Astrocyte (in vitro differentiated cells and primary cell): Measurements from ENCODE around the gene SYNM. TPM values are rescaled to one million over a fixed set of nuclear protein-coding genes. Genes with fewer than 3 reads are reported as not detected.

ENCODE experiments used
- DNase-seq: peaks from one replicate; pipeline ENCODE4 v3.0.0-alpha.2; 2010; ENCODE audit warnings: low read depth
- FAIRE-seq: peaks from 2 replicates; lab custom pipeline; 2011; peaks lifted over from hg19 to GRCh38; lab: Jason Lieb, UNC
- H2AFZ ChIP-seq: 2 replicates; pipeline ENCODE4 v1.6.0; 2012; ENCODE audit warnings: low read depth, low read length, inconsistent platforms
- H3K27ac ChIP-seq: 2 replicates; pipeline ENCODE4 v1.5.1; 2011; ENCODE audit warnings: low read depth, low read length, inconsistent platforms
- H3K27me3 ChIP-seq: 2 replicates; pipeline ENCODE4 v1.6.0; 2011; ENCODE audit warnings: low read length, inconsistent platforms; ENCODE audit not compliant: insufficient read depth
- H3K36me3 ChIP-seq: 2 replicates; pipeline ENCODE4 v1.5.1; 2011; ENCODE audit warnings: low read length, inconsistent platforms; ENCODE audit not compliant: insufficient read depth
- H3K4me1 ChIP-seq: 2 replicates; pipeline ENCODE4 v1.5.1; 2011; ENCODE audit warnings: low read length, inconsistent platforms; ENCODE audit not compliant: insufficient read depth
- H3K4me2 ChIP-seq: 2 replicates; pipeline ENCODE4 v1.6.0; 2012; ENCODE audit warnings: low read length, inconsistent platforms
- H3K4me3 ChIP-seq: 2 replicates; pipeline ENCODE4 v1.5.1; 2011; ENCODE audit warnings: low read depth, mild to moderate bottlenecking, low read length, inconsistent platforms; ENCODE audit not compliant: insufficient read depth
- H3K79me2 ChIP-seq: 2 replicates; pipeline ENCODE4 v1.6.0; 2012; ENCODE audit warnings: mild to moderate bottlenecking, low read length, inconsistent platforms; ENCODE audit not compliant: insufficient read depth
- H3K9ac ChIP-seq: 2 replicates; pipeline ENCODE4 v1.6.0; 2012; ENCODE audit warnings: mild to moderate bottlenecking, low read length, inconsistent platforms
- H3K9me3 ChIP-seq: 2 replicates; pipeline ENCODE4 v1.5.1; 2012; ENCODE audit warnings: low read depth, mild to moderate bottlenecking, low read length, inconsistent platforms; ENCODE audit not compliant: insufficient read depth
- H4K20me1 ChIP-seq: 2 replicates; pipeline ENCODE4 v1.6.0; 2012; ENCODE audit warnings: low read length, inconsistent platforms; ENCODE audit not compliant: insufficient read depth
- H3K27ac Mint-ChIP-seq: one replicate; pipeline ENCODE4 v1.8.0; 2021; ENCODE audit warnings: mild to moderate bottlenecking, mixed read lengths; ENCODE audit not compliant: unreplicated experiment
- H3K27me3 Mint-ChIP-seq: one replicate; pipeline ENCODE4 v1.8.0; 2021; ENCODE audit warnings: low read depth, mixed read lengths; ENCODE audit not compliant: unreplicated experiment
- H3K36me3 Mint-ChIP-seq: one replicate; pipeline ENCODE4 v1.8.0; 2021; ENCODE audit warnings: low read depth, mixed read lengths; ENCODE audit not compliant: unreplicated experiment
- H3K4me1 Mint-ChIP-seq: one replicate; pipeline ENCODE4 v1.8.0; 2021; ENCODE audit warnings: low read depth, mixed read lengths; ENCODE audit not compliant: unreplicated experiment
- H3K4me3 Mint-ChIP-seq: one replicate; pipeline ENCODE4 v1.8.0; 2021; ENCODE audit warnings: mild to moderate bottlenecking, moderate library complexity, mixed read lengths; ENCODE audit not compliant: unreplicated experiment
- H3K9me3 Mint-ChIP-seq: one replicate; pipeline ENCODE4 v1.8.0; 2021; ENCODE audit warnings: mild to moderate bottlenecking, mixed read lengths; ENCODE audit not compliant: unreplicated experiment
- EZH2 ChIP-seq: IDR thresholded peaks from 2 replicates; pipeline ENCODE4 v1.6.1; 2012; ENCODE audit warnings: mild to moderate bottlenecking, low read length, inconsistent platforms; ENCODE audit not compliant: insufficient read depth
- total RNA-seq: library from RNA; stranded (reverse); gene quantifications from 2 replicates; pipeline ENCODE4 v1.2.1, GENCODE V29; 2021
- TF ChIP-seq, protein P1 (sequence below): IDR thresholded peaks from 2 replicates; pipeline ENCODE4 v1.5.1; 2011; ENCODE audit warnings: low read depth, mild to moderate bottlenecking, inconsistent platforms, low read length, moderate library complexity; ENCODE audit not compliant: insufficient read depth

The SYNM gene
- total RNA-seq, 1 donor from 2014 or later: 9.7 TPM

DNA sequence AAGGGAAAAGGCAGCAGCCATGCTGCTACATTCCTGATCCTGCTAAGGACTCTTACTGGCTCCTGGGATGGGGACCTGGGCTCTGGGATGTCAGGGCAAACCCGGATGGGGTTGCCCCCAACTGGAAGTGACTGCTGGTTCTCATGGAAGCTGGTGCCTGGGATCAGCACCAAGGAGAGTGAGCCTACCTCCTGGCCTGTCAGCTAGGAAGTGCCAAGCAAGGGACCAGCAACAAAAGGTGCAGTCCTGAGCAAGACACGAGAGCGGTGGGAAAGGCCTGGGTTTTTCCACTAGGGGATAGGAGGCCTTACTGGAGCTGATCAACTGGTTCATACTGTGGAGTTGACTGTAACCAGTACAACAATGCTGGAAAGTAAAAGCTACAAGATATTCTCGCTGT, 47.9 kb upstream of the SYNM start:
- no peaks in the 10 kb centered on the region for H3K27me3 ChIP-seq
- no peak for FAIRE-seq
- H3K4me3 Mint-ChIP-seq: no peak overlapping the region
- no peaks in the 10 kb centered on the region for H3K9me3 ChIP-seq
- peaks cover 6% of the 10 kb centered on the region for H3K27me3 Mint-ChIP-seq
- no peaks in the 10 kb centered on the region for H3K4me1 Mint-ChIP-seq
- H3K27ac ChIP-seq: no peak overlapping the region
- H3K36me3 ChIP-seq: no peaks in the 10 kb centered on the region
- TF ChIP-seq, protein P1, sequence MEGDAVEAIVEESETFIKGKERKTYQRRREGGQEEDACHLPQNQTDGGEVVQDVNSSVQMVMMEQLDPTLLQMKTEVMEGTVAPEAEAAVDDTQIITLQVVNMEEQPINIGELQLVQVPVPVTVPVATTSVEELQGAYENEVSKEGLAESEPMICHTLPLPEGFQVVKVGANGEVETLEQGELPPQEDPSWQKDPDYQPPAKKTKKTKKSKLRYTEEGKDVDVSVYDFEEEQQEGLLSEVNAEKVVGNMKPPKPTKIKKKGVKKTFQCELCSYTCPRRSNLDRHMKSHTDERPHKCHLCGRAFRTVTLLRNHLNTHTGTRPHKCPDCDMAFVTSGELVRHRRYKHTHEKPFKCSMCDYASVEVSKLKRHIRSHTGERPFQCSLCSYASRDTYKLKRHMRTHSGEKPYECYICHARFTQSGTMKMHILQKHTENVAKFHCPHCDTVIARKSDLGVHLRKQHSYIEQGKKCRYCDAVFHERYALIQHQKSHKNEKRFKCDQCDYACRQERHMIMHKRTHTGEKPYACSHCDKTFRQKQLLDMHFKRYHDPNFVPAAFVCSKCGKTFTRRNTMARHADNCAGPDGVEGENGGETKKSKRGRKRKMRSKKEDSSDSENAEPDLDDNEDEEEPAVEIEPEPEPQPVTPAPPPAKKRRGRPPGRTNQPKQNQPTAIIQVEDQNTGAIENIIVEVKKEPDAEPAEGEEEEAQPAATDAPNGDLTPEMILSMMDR: no peak
- no peak for TF ChIP-seq EZH2
- peaks cover 7% of the 10 kb centered on the region for H3K4me1 ChIP-seq
- no peak overlapping the region for H3K9ac ChIP-seq
- no peak overlapping the region for H3K27ac Mint-ChIP-seq
- H3K4me2 ChIP-seq: no peak overlapping the region
- no peak overlapping the region for H2AFZ ChIP-seq
- H3K79me2 ChIP-seq: no peaks in the 10 kb centered on the region
- H3K4me3 ChIP-seq: no peak overlapping the region
- peaks cover 2% of the 10 kb centered on the region for H3K9me3 Mint-ChIP-seq
- no peaks in the 10 kb centered on the region for H4K20me1 ChIP-seq
- no peaks in the 10 kb centered on the region for H3K36me3 Mint-ChIP-seq
- DNase-seq: no peak

DNA sequence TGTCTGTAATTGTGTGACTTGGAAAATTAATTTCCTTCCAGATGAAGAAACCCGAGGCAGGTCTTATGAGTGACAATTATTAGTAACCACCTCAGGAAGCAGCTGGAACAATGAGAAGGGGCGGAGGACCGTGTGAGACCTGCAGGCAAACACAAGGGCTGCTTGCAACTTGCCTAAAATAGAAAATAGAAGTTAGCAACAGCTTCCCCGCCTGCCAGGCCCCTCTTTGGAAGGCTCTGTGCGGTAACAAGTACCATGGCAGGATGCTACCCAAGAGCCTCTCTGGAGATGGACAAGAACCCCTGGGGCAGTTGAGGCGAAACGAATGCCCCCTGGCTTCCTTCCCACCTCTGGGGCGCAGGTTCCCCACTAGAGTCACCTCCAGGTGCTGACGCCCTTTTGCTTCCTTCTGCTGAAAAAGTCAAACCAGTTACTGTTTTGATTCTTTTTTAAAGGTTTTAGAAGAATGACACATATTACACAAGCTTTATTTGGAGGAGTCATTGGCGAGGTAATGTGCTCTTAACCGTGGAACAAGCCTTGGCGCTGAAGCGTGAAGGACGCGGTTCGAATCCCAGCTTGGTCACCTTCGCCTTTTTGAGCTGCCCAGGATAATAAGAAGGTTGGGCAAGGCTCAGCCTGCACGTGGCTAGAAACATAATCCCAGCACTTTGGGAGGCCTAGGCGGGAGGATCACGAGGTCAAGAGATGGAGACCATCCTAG, 47.0 kb upstream of the SYNM start:
- H3K36me3 Mint-ChIP-seq: no peaks in the 10 kb centered on the region
- Histone ChIP-seq H3K4me3 (no peak overlapping the region), H3K79me2 (no peaks in the 10 kb centered on the region), H2AFZ (no peak overlapping the region), H3K36me3 (no peaks in the 10 kb centered on the region), H3K4me1 (peaks cover 7% of the 10 kb centered on the region), H3K27me3 (peaks cover 3% of the 10 kb centered on the region), H3K9me3 (no peaks in the 10 kb centered on the region), H3K4me2 (peak overlapping the region; percentile 88), H3K9ac (no peak overlapping the region), H4K20me1 (no peaks in the 10 kb centered on the region), H3K27ac (no peak overlapping the region)
- FAIRE-seq (no peak), DNase-seq (no peak)
- no peak for TF ChIP-seq EZH2
- TF ChIP-seq, protein P1: no peak
- no peak overlapping the region for H3K4me3 Mint-ChIP-seq
- no peaks in the 10 kb centered on the region for H3K4me1 Mint-ChIP-seq
- peak overlapping the region; percentile 89 for H3K27ac Mint-ChIP-seq
- peaks cover 2% of the 10 kb centered on the region for H3K9me3 Mint-ChIP-seq
- H3K27me3 Mint-ChIP-seq: peaks cover 6% of the 10 kb centered on the region

DNA sequence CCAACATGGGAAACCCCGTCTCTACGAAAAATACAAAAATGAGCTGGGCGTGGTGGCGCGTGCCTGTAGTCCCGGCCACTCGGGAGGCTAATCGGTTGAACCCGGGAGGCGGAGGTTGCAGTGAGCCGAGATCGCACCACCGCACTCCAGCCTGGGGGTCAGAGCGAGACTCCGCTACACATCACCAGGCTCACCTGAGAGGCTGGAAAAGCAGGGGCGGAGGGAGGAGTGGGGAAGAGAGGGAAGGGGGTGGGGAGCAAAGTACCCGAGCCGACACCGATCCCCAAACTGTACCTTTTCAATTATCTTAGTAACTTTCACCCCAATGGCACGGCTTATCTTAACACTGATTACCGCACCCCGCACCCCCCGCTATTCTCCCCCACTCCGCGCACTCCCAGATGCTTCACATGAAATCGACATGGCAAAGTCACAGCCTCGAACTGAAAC, 46.4 kb upstream of the SYNM start:
- Histone ChIP-seq H3K27me3 (peaks cover 3% of the 10 kb centered on the region), H3K4me3 (peak overlapping the region; percentile 43), H3K79me2 (no peaks in the 10 kb centered on the region), H3K27ac (no peak overlapping the region), H4K20me1 (no peaks in the 10 kb centered on the region), H3K9me3 (no peaks in the 10 kb centered on the region), H3K36me3 (no peaks in the 10 kb centered on the region), H3K4me1 (peaks cover 7% of the 10 kb centered on the region), H3K4me2 (peak overlapping the region; percentile 88), H3K9ac (peak overlapping the region; percentile 71), H2AFZ (peak overlapping the region; percentile 67)
- DNase-seq: no peak
- peak overlapping the region; percentile 67 for H3K4me3 Mint-ChIP-seq
- peaks cover 4% of the 10 kb centered on the region for H3K27me3 Mint-ChIP-seq
- TF ChIP-seq, protein P1: no peak
- H3K4me1 Mint-ChIP-seq: no peaks in the 10 kb centered on the region
- peak overlapping the region; percentile 89 for H3K27ac Mint-ChIP-seq
- H3K9me3 Mint-ChIP-seq: peaks cover 2% of the 10 kb centered on the region
- FAIRE-seq: no peak
- H3K36me3 Mint-ChIP-seq: no peaks in the 10 kb centered on the region
